Upper lobe of right lung (tissue), 1 donor: ENCODE results near the gene GPC5. TPM values are rescaled to one million over a fixed set of nuclear protein-coding genes. Genes with fewer than 3 reads are reported as not detected.

Experiments used
- ATAC-seq: fragments of 200-7000 bp; cut with Tn5 transposase; one replicate; pipeline ENCODE4 v1.9.1; 2020; ENCODE audit warnings: mild to moderate bottlenecking, moderate library complexity
- DNase-seq: peaks from one replicate; pipeline ENCODE4 v3.0.0-alpha.2; 2020
- H3K27ac ChIP-seq: fragments of 200-600 bp; one replicate; pipeline ENCODE4 v1.8.0; 2022
- H3K27me3 ChIP-seq: fragments of 200-600 bp; one replicate; pipeline ENCODE4 v1.8.0; 2022; ENCODE audit warnings: mild to moderate bottlenecking
- H3K36me3 ChIP-seq: fragments of 200-600 bp; one replicate; pipeline ENCODE4 v1.8.0; 2022
- H3K4me1 ChIP-seq: fragments of 200-600 bp; one replicate; pipeline ENCODE4 v1.8.0; 2022
- H3K4me3 ChIP-seq: fragments of 200-600 bp; one replicate; pipeline ENCODE4 v1.8.0; 2022; ENCODE audit warnings: mild to moderate bottlenecking
- H3K9me3 ChIP-seq: fragments of 200-600 bp; one replicate; pipeline ENCODE4 v1.8.0; 2022
- CTCF ChIP-seq: fragments of 200-600 bp; IDR thresholded peaks from one replicate; pipeline ENCODE4 v1.8.0; 2022; ENCODE audit warnings: antibody characterized with exemption
- intact Hi-C: fragments of 100-400 bp; cut with DNase I; formaldehyde crosslinking; loops from one replicate; pipeline ENCODE4 v1.11.0; 2022
- total RNA-seq: library from RNA; stranded (reverse); fragmentation: NEBNext Ultra II Directional; extraction: Animal tissue kit (Norgen Biotek cat#: 25700); gene quantifications from one replicate; pipeline ENCODE4 v1.2.1, GENCODE V29; 2021
- donor health status: DM: no; HTN: yes; CAD: no; lungs with severe emphysema.

GPC5 gene
- total RNA-seq, 1 donor from 2014 or later = 8.1 TPM

- intact Hi-C loops = no loop called here
- Histone ChIP-seq H3K27ac (no peak overlapping the region), H3K9me3 (no peaks in the 10 kb centered on the region), H3K4me3 (no peak overlapping the region), H3K27me3 (no peaks in the 10 kb centered on the region), H3K4me1 (no peaks in the 10 kb centered on the region), H3K36me3 (no peaks in the 10 kb centered on the region)
- DNase-seq = no peak
- no peak for ATAC-seq
- no peak for TF ChIP-seq CTCF
These were observed 426.0 kb downstream of the GPC5 start for GRCh38 chr13:91824416-91824815.

- H3K9me3 ChIP-seq = no peaks in the 10 kb centered on the region
- H3K4me1 ChIP-seq = no peaks in the 10 kb centered on the region
- intact Hi-C loops = no loop called here
- H3K4me3 ChIP-seq = no peak overlapping the region
- no peak for ATAC-seq
- no peak for DNase-seq
- H3K27me3 ChIP-seq = no peaks in the 10 kb centered on the region
- H3K36me3 ChIP-seq = no peaks in the 10 kb centered on the region
- no peak for TF ChIP-seq CTCF
- no peak overlapping the region for H3K27ac ChIP-seq
These were observed 427.1 kb downstream of the GPC5 start for GRCh38 chr13:91825516-91825915.

GRCh38 chr13:91836553-91836952 is 438.1 kb downstream of the GPC5 start:
- no peak for TF ChIP-seq CTCF
- intact Hi-C loops = no loop called here

GRCh38 chr13:91845612-91846011 is 447.2 kb downstream of the GPC5 start:
- DNase-seq = no peak
- Histone ChIP-seq H3K4me1 (no peaks in the 10 kb centered on the region), H3K4me3 (no peak overlapping the region), H3K36me3 (no peaks in the 10 kb centered on the region), H3K27ac (no peak overlapping the region), H3K27me3 (no peaks in the 10 kb centered on the region), H3K9me3 (no peaks in the 10 kb centered on the region)
- intact Hi-C loops = no loop called here
- ATAC-seq = no peak
- TF ChIP-seq CTCF = no peak

More at GRCh38 chr13:91836553-91836952, 438.1 kb downstream of the GPC5 start:
- no peak overlapping the region for H3K4me3 ChIP-seq
- no peak for ATAC-seq
- DNase-seq = no peak
- no peaks in the 10 kb centered on the region for H3K9me3 ChIP-seq
- no peaks in the 10 kb centered on the region for H3K4me1 ChIP-seq
- H3K27ac ChIP-seq = no peak overlapping the region
- no peaks in the 10 kb centered on the region for H3K36me3 ChIP-seq
- no peaks in the 10 kb centered on the region for H3K27me3 ChIP-seq

GRCh38 chr13:91863699-91864098 is 465.3 kb downstream of the GPC5 start:
- Histone ChIP-seq H3K9me3 (no peaks in the 10 kb centered on the region), H3K4me1 (no peaks in the 10 kb centered on the region), H3K4me3 (no peak overlapping the region), H3K36me3 (no peaks in the 10 kb centered on the region), H3K27ac (no peak overlapping the region), H3K27me3 (no peaks in the 10 kb centered on the region)
- intact Hi-C loops = no loop called here
- ATAC-seq = no peak
- DNase-seq = no peak
- TF ChIP-seq CTCF = no peak

GRCh38 chr13:91868351-91868750 is 469.9 kb downstream of the GPC5 start:
- H3K27ac ChIP-seq = no peak overlapping the region
- TF ChIP-seq CTCF = no peak
- no peak for ATAC-seq

More at GRCh38 chr13:91868351-91868750, 469.9 kb downstream of the GPC5 start:
- Histone ChIP-seq H3K27me3 (no peaks in the 10 kb centered on the region), H3K36me3 (no peaks in the 10 kb centered on the region), H3K4me1 (no peaks in the 10 kb centered on the region), H3K4me3 (no peak overlapping the region), H3K9me3 (no peaks in the 10 kb centered on the region)
- intact Hi-C loops = no loop called here
- no peak for DNase-seq
